ENCODE results near the gene NAV2.

The NAV2 gene

DNA sequence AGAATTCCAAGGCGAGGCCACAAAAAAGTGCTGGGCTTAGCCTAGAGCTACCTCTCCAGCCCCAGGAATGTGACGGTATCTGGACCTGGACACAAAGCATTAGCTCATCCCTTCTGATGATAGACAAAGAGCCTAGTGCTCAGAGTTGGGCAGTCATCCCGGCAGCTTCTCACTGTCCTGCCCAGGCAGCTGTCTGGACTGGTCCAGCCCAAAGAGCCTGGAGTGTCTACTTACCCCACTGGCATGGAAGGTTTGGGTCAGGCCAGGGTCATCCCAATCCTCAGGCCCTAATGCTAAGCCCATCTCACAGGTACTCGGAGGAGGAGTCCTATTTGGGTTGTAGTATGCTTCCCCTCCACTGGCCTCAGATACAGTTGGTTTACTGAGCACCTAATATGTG is 31.0 kb downstream of the NAV2 start:
- DNase-seq (ENCODE audit: low read depth), result no peak

DNA sequence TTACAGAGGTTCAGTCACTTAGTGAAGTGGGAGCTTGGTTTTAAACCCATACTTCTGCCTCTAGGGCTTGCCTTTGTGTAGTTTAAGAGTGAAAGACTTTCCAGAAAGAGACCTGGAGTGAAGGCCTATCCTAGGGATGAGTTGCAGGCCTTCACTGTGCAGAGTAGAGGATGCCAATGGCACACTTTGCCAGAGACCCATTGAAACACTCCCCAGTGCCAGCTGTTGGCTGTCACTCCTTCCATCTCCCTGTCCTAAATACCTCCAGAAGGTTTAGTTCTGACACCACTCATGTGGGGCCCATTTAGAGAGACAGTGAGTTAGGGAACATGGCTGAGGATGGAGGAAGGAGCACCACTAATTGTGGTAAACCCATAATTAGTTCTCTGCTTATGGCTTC is 31.5 kb downstream of the NAV2 start:
- no peak for DNase-seq (ENCODE audit: low read depth)

DNA sequence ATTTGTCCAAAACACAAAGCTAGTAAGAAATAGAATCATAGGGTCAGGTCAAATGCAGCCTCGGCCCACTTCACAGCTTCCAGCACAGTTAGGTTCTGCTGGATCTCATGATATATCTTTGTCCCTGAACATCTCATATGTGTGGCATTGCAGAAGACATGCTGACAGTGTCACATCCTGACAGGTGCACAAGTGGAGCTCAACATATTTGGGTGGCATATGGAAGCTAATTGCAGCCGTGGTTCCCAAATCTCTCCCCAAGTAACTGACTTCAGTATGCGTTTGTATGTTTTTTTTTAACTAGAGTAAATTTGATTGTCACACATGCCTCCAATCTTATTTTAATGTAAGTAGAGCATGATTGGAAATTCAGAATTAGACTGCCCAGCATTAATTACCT is 33.4 kb downstream of the NAV2 start:
- DNase-seq (ENCODE audit: low read depth), result no peak

DNA sequence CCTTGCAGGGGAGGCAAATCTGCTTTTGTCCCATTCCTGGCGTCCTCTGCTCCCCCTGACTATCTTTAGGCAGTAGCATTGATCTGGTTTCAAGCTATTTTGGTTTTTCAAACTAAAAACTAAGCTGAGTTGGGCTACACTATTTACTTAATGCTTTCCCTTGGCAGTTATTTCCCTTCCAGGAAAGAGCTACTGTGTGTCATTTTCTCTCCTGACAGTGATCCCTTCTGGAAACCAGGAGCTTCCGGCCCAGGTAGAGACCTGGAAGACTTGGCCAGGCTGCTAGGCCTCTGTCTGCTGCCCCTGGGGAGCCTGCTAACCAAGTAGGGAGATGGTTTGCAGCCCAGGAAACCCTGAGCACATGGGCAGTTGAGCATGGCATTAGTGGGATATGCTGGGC is 35.0 kb downstream of the NAV2 start:
- no peak for DNase-seq (ENCODE audit: low read depth)

DNA sequence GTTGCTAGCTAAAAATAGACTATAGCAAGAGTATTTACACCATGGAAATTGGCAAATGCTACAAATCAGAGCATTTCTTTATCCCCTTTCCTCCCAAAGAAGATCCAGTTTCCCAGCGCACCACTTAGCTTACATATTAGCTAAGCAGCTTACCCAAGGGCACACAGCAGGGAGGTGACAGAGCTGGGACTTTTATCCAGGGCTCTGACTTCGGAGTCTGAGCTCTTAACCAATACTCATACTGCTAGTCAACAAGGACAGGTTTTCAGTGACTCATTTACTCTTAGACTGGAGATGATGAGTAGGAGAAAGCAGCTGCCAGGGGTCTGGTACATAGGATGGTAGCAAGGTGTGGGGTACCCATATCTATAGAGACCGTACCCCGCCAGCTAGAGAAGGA is 38.4 kb downstream of the NAV2 start:
- DNase-seq (ENCODE audit: low read depth), result no peak

DNA sequence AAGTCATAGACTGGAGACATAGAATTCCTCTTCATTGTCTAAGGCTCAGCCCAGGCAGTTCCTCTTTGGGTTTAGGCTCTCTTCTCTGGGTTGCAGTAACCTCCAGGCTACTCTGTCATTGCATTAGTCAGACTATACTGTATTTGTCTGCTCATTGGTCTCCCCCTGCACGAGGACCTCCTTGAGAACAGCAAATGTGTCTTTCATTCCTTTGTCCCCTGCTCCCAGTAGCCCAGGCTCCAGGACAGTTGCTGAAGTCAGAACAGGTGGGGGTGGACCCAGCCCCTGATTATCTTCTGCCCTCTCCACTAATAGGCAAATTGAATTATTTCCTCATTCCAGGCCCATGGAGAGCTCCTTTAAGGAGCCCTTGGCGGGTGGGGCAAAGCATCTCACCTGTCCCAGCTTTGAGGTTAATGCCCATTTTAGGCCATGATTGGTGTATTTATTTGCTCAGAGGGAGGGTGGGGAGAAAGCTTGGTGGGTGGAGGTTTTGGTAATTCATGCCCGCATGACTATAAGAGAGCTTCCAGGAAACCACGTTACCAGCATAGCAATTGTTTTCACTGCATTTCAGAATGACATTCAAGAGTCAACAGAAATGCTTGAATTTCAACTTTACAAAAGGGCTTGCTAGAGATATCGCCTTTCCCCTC is 40.9 kb downstream of the NAV2 start:
- DNase-seq (ENCODE audit: low read depth), result no peak

DNA sequence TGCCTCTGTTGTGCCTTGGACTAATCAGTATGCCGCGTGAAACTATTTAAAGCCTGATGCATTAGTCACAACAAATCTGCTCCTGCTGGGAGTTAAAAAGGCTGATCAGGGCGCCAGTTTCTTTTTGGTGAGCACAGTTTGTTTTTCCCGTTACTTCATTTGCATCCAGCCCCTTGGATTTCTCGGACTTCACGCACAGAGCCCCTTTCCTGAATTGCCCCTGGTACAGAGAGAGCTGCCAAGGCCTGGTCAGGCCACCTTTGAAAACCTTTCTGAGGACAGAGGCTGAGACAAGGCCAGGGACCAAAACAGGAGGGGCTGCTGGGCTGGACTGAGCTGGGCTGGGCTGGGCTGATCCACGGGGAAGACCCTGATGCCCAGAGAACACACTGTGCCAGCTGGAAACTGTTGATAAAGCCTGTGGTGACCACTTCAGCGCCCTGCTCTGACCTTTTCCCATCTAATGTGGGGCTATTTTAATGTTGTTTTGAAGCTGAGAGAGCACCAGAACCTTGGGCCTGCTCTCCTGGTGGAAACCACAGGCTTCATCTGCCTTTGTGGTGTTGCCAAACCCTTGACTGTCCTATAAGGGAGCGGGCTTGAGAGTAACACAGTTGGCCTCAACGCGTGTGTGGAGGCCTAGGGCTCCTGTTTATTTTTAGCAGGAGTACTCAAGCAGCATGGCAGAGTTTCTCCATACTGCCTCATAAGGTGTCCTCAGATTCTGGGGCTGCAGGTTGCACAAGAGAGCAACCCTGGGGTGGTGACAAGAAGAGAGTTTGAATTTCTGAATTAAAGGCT is 44.2 kb downstream of the NAV2 start:
- no peak for DNase-seq (ENCODE audit: low read depth)

DNA sequence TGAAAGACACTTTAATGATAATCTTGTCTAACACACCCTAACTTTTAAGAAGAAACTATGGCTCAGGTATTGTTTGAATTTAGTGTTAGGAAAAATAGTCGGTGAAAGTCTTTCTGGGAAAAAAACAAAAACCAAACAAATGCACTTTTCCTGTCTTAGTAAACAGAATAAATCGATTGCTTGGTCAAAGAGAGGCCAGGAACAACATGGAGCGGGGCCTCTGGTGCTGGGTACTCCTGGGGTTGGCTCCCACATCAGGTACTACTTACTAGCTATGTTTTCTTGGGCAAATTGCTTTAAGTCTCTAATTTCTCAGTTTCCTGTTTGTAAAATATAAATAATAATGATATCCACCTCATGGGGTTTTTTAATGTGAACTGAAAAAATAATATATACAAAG is 46.8 kb downstream of the NAV2 start:
- DNase-seq (ENCODE audit: low read depth), result no peak

DNA sequence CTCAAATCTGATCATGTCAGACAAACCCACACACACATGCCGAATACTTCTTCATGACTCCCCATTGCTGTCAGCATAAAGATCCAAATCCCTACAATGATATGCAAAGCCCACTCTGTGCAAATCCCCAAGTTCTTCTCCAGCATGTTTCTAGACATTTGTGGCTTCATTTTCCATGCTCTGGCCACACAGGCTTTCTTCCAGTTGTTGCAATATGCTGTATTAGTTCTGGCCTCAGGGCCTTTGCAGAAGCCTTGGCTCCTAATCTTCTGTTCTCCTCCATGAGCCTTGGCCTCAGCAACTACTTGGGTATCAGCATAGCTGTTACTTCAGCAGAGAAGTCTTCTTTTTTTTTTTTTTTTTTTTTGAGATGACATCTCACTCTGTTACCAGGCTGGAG is 49.6 kb downstream of the NAV2 start:
- no peak for DNase-seq (ENCODE audit: low read depth)

DNA sequence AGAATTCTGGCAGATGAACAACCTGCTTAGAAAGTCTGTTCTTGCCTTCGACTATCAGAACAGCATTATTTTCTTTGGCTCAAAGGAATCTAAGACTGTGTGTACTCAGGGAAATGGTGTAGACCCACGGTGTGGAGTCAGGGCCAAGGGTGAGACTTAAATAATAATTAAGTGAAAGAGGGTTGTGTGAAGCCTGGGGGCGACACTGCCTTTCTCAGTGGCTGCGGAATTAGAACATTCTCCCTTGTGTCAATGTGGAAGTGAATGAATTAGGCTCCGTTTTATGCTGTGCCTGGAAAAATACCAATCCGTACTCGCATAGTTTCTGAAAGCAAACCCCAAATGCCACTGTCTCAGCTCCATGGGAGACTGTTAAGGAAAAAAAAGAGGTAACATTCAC is 50.7 kb downstream of the NAV2 start:
- DNase-seq (ENCODE audit: low read depth), result no peak

DNA sequence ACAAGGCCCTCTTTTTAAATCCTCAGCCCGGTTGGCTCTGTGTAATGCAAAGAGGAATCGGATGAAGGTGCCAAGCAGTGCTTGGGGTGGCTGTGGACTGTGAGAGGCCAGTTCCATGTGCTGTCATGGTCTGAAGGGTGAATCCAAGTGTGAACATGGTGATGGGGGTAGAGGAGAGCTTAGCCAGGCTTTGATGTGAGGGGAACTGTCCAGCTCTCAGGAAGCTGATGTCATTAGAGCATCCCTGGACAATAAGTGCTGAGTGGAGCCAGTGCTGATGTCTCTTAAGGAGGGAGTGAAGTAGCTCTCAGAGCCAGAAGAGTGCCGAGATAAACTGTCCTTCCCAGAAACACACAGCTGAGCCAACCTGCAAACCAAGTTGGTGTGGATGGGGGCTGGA is 53.6 kb downstream of the NAV2 start:
- no peak for DNase-seq (ENCODE audit: low read depth)

DNA sequence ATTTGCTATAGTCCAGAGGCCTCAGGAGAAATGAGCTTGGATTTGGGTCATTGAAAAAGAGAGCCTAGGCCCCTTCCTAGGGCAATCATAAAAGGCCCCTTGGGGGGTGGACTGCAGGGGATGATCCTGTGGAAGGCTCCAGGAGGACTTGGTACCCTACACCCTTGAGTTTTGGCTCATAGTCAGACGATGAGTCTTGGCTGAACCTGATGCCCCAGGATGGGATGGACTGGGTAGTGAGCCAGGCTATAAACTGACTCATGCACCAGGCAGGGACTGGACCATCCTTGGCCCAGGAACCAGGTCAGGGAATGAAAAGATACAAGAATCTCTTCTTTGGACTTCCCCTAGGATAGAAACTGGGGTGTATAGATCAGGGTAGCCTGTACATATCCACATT is 54.2 kb downstream of the NAV2 start:
- DNase-seq (ENCODE audit: low read depth), result no peak

DNA sequence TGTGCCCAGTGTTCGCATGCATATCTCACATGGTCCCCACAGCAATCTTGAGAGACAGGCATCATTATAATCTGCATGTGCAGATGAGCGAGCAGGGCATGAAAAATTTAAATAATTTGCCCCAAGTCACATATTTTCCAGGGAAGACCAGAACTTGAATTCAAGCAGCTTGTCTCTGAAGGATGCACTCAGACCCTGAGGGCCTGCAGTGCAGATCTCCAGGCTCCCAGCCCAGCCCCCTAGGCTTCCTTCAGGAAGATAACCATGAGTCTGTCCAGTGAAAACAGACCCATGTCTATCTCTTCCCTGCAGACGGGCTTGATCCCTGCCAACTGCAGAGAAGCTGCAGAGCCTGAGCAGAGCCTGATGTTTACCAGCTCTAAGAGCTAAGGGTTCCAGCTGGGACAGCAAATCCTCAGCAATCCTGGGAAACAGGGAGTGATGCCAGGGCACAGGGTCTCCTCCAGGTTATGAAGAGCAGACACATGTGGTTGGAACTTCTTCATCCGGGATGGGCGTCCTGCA is 55.1 kb downstream of the NAV2 start:
- DNase-seq (ENCODE audit: low read depth), result no peak

DNA sequence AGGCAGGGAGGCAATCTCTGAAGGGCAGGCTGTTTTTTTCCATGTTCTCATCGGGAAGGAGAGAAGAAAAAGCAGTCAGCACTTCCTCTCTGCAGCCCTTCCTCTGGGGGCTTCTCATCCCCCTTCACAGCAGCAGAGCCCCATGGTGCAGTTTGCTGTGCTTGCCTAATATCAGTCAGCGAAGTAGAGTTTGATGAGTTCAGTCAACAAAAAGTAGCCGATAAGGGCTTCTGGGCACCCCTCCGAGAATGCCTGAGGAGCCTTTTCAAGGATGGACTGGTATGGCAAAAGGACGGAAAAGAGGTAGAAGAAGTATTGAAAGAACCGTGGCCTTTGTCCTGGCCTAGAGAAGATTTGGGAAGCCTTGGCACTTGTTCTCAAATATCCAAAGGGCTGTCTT is 55.6 kb downstream of the NAV2 start:
- DNase-seq (ENCODE audit: low read depth), result no peak

DNA sequence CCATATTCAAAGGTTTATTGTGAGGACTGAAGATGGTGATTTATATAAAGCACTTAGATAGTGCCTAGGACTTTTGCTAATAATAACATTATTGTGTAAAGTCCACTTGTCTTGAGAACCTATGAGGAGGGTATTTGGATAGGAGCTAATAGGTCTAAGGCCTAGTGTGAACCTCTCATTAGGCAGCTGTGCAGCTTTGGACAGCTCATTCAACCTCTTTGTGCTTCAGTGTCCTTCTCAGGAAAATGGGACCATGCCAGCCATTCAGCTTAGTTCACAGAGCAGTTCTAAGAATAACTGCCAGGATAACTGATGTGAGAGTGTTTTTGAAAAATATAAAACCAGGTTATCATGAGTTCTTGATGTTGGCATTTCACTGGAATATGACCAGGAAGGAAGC is 56.2 kb downstream of the NAV2 start:
- DNase-seq (ENCODE audit: low read depth), result no peak

DNA sequence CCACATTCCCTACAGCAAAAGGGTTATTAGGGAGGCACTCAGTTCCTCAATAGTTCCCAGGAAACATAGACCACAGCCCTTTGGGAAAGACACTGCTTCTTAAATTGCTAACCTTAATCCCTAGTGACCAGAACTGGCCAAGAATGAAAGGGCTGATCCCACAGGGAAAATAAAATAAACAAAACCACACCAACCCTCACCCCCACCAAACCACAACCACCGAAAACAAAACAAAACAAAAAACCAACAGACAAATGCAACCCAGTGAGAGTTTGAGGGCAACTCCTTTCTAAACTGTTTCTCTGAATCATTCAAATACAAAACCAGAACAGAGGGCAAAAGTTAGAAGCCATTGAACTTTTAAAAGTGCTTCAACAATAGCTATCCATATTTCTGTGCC is 57.2 kb downstream of the NAV2 start:
- no peak for DNase-seq (ENCODE audit: low read depth)

DNA sequence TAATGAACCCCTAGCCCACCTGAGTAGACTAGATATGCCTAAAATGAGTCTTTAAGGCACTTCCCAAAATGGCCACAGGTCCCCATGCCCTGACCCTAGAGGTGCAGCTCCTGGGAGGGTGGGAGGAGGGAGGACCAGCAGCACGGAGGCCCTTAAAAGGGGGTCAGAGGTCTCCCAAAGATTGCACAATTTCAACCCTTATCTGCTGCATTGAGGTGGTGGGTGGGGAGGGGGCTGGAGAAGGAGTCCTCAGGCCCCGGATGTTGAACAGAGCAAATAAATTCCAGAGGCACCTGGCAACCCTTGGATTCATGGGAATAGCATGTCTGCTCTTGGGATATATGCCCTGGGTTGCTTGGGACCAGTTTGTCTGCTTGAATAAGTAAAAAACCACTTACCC is 57.6 kb downstream of the NAV2 start:
- no peak for DNase-seq (ENCODE audit: low read depth)

DNA sequence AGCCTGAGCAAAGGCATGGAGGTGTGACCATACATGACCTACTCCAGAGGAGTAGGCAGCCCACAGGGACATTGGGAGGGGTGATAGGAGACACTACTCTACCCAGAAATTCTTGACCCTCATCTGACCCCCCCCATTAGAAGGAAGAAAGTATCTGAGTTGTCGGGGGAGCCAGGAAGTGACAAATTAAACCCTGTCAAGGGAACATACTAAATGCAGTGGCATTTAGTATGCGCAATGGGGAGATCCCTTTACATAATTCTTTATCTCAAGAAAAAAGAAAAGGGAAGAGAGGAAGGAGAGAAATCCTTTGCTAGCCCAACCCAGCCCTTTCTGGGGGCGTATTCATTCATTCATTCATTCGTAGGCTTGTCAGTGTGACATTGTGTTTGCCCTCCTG is 58.8 kb downstream of the NAV2 start:
- no peak for DNase-seq (ENCODE audit: low read depth)

DNA sequence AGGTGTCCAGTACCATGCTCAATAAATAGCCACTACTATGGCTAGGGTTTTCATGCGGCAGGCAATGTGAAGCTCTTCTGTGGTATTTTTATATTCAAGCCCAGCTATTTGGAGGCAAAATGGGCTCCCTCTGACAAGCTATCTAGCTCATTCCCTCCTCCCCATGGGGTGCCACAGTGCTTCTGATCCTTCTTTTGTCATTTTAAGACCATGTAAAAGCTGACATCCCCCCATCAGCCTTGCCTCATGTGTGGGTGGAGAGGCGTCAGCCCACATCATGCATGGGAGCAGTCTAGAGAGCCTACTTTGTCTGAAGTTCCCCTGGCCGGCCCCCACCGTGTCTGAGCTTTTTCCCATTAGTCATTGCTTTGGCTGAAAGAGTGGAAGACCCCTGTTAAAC is 59.8 kb downstream of the NAV2 start:
- no peak for DNase-seq (ENCODE audit: low read depth)

DNA sequence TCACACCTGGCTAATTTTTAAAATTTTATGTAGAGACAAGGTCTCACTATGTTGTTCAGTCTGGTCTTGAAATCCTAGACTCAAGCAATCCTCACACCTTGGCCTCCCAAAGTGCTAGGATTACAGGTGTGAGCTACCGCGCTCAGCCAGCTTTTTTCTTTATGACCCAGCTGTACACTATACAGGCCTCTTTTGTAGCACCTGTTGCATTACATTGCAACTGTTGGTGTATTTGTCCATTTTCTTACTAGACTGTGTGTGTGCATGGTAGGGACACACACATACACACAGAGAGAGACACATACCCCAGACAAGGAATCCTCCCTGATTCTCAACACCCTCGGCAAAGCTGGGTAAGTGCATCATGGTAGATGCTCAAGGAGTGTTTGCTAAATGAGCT is 61.7 kb downstream of the NAV2 start:
- no peak for DNase-seq (ENCODE audit: low read depth)

DNA sequence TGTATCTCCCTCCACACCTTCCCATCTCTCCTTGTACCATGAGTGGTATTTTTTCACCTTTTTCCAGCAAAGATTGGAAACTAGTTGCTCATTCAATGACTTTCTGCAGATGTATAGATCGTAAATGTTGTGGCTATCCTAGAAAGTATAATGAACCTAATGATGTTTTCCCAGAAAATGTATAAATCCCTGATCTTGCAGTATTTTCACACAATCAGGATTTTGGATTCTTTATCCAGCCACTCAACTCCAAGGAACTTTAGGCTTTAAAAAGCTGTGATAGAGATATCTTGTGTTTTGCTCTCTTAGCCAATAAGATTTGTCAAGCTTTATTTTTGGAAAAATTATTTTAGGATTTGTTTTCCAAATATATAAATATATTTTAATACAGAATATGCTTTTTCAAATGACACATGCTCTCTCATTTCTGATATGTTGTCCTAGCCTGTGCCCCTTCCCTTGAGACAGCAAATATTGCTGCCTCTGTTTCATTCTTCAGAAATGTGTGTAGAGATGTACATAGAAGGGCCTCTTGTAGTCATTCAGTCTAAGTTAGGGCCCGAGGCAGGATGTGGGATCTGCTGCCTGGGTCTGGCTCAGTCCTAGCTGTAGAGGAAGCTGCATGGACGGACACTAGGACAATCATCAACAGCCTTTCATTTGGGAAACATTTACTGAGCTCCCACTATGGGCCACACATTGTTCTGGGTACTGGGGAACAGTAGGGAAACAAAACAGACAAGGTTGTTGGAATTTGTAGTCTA is 62.4 kb downstream of the NAV2 start:
- no peak for DNase-seq (ENCODE audit: low read depth)

DNA sequence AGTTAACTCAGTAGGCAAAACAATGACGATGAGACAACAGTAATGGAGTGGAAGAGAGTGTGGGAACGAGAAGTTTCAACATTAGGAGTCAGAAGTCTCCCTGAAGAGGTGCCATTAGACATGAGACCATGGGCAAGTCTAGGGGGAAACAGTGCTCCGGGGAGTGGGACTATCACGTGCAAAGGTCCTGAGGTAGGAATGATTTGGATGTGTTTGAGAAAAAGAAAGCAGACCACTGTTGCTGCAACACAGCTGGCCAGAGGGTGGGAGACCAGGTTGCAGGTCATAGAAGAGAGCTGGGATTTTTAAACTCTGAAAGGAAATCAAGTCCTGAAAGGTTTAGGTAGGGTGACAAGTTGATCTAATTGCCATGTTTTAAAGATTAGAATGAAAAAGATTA is 63.0 kb downstream of the NAV2 start:
- no peak for DNase-seq (ENCODE audit: low read depth)

DNA sequence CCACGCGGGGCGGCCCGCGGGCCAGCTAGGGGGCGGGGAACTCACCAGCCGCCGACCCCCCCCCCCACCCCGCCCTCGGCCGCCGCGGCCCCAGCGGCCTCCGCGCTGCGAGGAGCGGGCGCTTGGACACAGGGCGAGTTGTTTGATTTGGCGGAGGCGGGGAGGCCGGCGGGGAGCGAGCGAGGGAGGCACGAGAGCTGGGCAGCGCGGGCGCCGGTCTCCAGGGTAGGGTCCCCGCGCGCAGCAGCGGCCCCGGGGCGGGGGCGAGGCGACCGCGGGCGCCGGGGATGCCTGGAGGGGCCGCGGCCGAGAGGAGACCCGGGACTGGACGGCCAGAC is 64.4 kb downstream of the NAV2 start:
- no peak for DNase-seq (ENCODE audit: low read depth)
